NOMO-1 (cell line): Measurements from ENCODE around the gene ABCB10.
"Not testable (repeated sequence)": the region's sequence is repeated elsewhere in the genome, so short reads cannot be mapped to it uniquely, and the experiment has no call there.

ENCODE experiments used
- DNase-seq, 2 experiments: peaks; one replicate each; lab custom pipeline; 2025; ENCODE audit not compliant: unreplicated experiment in 2 of 2; lab: John Stamatoyannopoulos, UW

Gene ABCB10

DNA sequence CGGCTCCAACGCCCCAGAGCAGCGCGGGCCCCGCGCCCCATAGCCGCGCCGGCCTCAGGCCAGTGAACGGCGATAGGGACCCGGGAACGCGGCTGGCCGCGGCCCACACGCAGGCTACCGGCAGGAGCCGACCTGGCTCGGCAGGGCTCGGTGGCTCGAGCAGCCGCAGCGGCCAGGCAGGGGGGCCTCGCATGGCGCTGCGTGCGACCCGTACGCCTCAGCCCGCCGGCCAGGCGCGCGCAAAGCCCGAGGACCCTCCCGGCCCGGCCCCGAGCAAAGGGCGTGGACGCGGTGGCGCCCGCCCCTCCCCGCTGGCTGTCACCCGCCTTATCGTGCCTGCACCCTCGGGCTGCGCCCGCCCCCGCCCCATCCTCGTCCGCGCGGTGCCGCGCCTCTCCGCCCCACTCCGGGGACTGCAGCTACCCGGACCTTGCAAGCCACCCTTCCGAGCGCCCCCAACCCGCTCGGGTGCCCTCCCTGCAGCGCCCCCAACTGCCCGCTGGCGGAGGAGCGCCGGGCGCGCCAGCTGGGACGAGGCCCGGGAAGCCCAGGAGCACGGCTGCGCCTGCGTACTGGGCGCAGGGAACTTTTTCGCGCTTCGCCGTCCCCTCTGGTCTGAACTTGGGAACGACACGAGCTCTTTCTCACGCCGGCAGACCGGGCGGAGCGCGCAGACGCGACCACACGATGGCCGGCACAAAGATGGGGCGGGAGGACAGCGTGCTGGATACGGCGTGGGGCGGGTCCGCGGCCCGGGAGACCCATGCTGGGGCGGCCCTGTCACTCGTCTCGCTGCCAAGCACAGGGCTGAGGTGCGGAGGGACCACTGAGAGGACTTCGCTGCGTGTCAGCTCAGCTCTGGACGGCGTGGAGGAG lies at the start of gene ABCB10:
Gene ABCB10 (minus strand): TSS at position 248 of the 876 bp plus-strand sequence. CDS start 55 bp downstream, at position 193.
- DNase-seq, result peak; percentile 97 to 98

DNA sequence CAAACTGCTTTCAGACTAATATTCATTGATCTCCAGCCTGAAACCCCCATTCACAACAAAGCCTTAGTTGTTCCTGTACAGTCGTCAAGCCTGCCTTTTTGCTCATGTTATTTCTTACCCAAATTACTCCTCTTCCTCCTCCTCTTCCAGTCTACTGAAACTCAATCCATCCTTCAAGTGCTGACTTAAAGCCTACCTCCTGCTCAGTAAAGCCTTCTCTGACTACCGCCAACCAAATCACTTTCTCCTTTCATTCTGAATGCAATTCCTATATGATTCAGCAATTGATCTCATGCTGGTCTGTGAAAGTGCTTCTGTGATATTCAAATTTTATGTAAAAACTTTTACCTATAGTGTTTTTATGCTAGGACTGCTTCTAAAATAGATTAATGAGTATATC lies 48.9 kb upstream of the ABCB10 start:
- no peak for DNase-seq

DNA sequence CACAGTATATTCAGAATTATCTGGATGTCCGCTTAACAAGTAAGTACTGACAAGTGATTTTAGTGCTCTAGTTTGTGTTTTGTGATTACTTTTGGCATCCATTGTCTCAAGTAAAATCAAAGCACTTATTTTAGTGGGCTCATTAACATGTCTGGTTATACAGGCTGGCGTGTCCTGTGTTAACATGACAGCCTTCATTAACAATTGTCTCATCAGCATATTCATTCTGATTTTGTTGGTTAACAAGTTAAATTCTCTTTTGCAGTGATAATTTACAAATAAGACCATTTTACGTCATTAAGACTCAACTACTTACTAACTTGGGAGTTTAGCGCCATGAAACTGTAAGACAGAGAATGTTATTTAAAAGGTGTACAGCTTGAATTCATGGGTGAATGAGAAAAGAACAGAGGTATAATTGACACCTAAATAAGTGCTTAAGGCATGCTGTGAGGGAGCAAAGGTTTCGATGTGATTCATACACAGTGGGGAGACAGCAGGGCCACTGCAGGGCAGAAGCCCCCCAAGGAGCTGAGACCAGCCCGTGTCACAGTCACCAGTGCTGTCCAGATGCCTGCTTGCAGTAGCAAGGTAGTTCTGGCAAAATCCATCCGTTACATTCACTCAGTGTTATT lies 45.0 kb upstream of the ABCB10 start:
- no peak for DNase-seq

DNA sequence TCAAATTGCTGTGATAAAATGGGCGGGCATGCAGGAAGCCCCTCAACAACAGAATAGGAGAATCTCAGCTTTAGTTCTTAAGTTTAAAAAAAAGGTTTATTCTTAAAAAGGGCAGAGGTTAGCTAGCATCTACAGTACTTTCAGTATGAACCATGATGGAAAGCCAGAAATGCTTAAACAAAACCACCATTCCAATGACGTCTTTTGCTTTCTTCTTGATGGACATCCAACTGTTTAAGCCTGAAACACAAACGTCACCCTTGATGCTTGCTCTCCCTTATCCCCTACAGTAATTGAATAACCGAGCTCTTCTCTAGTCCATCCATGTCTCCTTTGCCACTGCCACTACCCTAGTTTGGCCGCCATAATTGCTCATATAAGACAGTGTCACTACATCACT lies 41.7 kb upstream of the ABCB10 start:
- DNase-seq, result no peak

DNA sequence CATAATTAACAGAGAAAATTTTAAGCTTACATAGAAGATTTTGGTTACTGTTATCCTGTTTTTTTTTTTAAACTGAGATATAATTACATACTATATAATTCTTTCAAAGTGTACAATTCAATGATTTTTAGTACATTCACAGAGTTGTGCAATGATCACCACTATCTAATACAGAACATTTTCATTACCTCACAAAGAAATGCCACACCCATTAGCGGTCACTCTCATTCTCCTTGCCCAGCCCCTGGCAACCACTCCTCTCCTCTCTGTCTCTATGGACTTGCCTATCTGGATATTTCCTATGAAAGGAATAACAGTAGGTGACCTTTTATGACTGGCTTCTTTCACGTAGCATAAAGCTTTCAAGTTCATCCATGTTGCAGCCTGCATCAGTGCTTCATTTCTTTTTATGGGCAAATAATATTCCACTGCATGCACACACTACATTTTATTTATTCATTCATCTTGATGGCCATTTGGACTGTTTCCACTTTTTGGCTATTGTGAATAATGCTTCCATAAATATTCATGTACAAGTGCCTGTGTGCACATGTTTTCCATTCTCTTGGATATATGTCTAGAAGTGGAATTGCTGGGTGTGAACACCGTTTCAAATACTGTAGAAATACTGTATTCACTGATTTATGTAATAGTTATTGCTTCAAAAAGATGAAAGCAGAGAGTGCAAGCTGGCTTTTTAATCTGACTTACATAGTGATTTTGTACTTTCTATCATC lies 40.9 kb upstream of the ABCB10 start:
- DNase-seq, result no peak

DNA sequence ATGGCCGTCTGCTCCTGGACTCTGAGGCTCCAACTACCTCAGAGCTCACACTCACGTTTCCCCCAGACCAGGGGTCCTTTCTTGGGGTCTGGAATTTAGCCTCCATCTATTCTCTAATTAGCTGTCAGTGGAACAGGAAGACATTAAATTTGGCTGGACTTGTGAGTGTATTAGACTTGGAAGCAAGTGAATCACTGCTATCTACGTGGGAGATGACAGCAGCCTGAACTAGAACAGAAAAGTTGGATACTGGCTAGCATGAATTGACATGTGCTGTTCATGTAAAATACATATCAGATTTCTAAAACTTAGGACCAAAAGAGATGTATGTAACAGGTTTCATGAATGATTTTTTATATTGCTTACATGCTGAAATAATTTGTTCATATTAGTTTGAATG lies 39.4 kb upstream of the ABCB10 start:
- no peak for DNase-seq

DNA sequence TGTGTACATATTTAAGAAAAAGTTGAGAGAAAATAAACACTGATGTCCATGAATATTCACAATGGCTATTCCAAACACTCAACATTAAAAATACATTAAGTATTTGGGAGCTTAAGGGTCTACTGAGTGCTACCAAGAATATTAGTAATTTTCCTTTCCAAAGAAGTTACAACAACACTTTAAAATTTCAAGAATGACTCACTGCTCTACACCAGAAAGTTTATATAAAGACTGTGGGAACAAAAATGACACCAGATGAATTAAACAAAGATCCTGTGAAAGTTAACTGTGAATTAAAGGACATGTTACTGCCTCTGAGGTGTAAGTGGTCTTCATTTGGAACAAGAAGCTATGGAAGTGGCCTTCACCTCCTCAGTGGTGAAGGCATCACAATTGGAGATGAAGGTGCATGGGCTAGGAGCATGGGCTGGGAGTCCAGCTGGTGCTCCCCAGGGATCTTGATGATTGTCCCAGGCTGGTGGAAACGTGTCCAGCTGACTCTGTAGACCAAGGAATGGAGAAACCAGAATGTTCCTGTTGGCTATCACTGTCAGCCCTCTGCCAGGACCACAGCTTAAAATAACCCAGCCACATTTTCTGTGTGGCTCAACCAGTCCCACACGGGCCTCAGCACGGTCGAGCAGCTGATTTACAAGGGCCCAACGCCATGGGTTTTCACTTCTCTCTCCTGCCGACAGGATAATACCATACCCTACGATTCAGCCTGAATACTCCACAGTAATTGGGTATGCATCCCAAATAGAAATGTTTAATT lies 38.6 kb upstream of the ABCB10 start:
- DNase-seq, result peak; percentile 10 to 14

DNA sequence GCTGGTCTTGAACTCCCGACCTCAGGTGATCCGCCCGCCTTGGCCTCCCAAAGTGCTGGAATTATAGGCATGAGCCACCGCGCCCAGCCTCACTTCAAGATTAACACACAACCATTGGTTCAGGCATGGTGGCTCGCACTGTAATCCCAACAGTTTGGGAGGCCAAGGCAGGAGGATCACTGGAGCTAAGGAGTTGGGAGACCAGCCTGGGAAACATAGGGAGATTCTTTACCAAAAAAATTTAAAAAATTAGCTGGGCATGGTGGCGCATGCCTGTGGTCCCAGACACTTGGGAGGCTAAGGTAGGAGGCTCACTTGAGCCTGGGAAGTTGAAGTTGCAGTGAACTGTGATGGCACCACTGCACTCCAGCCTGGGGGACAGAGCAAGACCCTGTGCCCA lies 37.4 kb upstream of the ABCB10 start:
- not testable (repeated sequence) for DNase-seq

DNA sequence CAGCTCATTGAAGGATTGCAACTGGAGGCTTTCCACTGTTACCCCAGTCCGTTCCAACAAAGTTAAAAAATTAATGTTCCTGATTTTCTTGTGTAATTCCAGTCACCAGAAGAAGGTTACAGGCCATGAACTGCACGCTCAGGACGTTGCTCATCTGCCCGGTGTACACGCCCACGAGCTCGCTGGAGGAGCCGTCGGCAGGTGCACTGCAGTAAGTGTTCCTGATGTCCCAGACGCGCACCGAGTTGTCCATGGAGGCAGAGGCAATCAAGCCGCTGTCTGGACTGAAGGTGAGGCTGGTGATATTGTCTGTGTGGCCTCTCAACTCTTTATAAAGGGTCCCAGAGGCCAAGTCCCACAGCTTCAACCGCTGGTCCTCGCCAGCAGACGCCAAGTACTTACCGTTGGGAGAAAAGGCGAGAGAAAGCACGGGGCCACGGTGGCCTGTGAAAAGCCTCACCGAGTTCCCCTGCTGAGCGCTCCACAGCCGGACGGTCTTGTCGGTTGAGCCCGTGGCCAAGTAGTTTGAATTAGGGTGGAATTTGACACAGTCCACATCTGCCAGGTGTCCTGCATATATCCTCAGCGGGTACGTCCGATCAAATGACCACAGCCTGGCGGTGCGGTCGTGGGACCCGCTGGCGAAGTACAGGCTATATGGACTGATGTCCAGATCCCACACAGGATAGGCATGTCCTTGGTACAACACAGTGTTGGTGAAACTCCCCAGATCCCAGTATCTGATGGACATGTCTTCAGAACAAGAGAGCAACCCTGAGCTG lies 35.9 kb upstream of the ABCB10 start:
- no peak for DNase-seq

DNA sequence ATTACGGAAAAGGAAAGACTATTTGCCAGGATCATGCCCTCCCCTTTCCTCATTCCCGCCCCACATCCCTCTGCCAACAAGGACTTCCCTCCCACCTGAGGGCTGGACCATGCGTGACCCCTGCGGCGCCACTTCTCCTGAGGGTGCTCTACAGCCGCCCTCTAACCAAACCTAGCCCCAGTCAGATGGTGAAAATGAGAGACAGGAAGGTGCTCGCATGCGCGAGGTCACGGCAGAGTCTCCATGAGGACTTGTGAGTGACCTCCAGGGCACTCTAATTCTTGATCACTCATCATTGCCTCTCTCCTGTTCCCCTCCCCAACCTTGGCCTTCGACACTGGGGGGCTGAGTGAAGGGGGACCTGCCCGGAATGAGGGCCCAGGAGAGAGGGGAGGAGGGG lies 35.3 kb upstream of the ABCB10 start:
- DNase-seq, result no peak

DNA sequence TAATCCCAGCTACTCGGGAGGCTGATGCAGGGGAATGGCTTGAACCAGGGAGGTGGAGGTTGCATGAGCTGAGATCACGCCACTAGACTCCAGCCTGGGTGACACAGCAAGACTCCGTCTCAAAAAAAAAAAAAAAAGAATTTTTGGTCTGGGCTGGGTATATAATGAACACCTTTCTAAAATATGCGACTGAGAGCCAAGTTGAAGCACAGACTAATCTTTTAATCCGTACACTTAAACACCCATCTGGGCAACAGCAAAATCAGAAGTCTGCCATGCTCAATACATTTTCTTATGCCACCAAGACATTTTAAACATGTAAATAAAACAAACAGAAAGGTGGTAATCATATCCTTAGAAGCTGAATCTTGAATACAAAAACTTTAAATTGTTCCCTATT lies 31.6 kb upstream of the ABCB10 start:
- no peak for DNase-seq

DNA sequence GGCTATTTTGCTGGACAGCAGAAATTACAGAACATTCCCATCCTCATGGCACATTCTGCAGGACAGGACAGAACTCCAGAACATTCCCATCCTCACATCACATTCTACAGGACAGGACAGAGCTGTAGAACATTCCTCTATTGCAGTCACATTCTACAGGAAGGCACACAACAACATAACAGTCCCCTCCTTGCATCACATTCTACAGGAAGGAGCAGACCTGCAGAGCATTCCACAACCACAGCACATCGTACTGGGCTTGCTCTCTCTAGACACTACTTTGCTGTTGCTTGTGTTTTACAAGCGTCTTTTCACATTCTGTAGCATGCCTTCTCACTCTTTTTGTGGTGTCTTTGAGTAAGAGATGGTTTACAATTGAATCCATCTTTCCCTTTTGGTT lies 26.8 kb upstream of the ABCB10 start:
- no peak for DNase-seq

DNA sequence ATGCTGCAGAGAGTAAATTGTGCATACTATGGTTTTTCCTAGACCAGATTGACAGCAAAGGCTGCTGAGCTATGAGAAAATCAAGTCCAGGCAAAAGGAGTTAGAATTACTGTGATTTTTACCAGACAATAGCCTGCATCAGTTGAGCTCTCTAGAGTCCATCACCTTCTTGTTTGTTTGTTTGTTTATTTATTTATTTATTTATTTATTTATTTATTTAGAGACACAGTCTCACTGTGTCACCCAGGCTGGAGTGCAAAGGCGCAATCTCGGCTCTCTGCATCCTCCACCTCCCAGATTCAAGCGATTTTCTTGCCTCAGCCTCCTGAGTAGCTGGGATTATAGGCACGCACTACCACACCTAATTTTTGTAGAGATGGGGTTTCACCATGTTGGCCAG lies 24.2 kb upstream of the ABCB10 start:
- DNase-seq, result no peak

DNA sequence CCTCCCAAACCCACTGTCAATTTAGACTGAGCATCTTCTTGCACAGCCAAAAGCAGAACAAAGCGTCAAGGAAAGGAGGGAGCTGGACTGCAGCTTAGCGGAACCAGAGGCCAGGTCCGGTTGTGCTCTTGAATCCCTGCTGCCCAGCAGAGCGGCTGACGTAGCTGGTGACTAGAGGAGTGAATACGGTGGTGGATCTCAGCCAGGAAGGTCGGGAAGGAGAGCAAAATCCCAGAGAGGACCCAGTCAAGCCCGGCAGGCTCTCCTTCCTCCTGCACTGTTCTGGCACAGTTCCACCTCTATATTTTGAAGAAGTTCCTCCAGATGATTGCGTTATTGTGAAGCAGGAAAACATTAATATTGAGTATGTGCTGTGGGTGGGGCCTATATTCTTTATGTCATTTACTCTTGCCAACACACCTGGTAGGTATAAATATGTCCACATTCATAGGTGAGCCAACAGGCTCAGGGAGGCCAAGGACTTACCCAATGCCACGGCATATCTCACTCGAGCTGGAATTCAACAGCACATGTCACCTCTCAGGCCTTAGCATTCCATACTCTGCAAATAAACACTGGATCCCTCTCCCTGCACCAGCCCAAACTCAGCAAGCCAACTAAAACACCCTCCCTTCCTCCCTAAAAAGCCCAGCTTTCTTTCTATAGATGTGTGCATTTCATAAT lies 23.6 kb upstream of the ABCB10 start:
- DNase-seq, result peak; percentile 41 to 73

DNA sequence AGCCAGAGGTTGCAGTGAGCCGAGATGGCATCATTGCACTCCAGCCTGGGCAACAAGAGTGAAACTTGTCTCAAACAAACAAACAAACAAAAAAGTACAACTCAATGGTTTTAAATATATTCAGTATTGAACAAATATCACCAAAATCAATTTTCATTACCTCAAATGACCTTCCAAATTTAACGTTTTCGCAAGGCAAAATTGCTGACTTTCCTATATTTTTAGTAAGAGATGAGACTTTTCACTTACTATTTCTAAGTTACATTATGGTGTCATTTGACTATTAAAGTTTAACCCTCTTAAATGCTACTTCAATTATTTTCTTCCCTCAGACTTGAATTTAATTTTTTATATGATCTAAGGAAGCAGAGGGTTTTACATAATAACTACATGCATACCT lies 23.0 kb upstream of the ABCB10 start:
- DNase-seq, result no peak

DNA sequence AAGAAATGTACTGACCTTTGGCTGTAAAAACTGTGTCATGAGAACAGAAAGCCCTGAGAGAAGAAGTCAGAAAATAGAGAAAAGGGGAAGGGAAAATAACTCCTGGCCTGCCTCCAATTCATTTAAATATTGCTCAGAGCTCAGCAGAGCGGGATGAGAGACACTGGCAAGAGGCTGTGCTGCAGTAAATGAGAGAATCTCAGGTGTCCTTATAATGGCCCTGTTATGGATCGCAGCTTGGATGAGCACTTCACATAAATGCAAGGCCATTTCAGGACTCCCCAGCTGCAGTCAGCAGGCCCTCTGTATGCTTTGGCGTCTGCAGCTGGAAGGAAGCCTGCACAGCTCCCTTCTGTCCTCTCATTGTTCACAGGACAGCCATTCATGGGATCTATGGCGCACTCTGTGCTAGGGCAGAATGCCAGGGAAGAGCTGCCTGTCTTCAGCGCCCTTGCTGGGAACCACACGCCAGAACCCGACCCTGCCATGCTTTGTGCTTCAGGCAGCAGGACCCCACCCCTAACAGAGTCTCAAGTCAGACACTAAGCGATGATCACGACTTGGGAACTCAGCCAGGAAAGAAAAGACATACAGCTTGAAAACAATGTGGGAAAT lies 20.7 kb upstream of the ABCB10 start:
- peak; percentile 52 to 80 for DNase-seq

DNA sequence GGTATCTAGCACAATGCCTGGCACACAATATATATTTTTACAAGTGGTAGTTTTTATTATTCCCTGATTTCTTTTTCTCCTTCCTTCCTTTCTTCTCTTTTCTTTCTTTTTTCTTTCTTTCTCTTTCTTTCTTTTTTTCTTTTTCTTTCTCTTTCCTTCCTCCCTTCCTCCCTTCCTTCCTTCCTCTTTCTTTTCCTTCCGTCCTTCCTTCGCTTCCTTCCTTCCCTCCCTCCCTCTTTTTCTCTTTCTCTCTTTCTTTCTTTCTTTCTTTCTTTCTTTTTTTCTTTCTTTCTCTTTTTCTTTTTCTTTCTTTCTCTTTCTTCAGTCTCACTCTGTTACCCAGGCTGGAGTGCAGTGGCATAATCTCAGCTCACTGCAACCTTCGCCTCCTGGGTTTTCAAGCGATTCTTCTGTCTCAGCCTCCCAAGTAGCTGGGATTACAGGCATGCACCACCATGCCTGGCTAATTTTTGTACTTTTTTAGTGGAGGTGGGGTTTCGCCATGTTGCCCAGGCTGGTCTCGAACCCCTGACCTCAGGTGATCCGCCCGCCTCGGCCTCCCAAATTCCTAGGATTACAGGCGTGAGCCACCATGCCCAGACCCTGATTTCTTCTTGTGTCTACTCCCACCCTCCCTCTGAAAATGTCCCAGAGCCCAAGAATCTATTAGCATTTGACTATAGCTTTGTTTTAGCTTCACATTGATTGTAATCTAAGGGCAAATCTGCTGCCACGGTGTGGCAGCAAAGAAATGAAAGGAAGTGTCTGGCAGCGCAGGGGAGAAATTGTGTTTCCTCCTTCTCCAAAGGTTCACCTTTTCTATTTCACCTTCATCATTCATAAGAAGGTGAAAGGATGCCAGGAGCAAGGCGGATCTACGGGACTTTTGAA lies 19.9 kb upstream of the ABCB10 start:
- peak in 1 of 2 experiments; percentile 14 for DNase-seq
